IPS-15b (cell line): Measurements from ENCODE around the gene PARD3B.

ENCODE experiments used
- H3K27me3 ChIP-seq: one replicate; pipeline ENCODE4 v1.6.1; 2013; ENCODE audit warnings: low read length; ENCODE audit not compliant: control insufficient read depth, insufficient read depth
- H3K36me3 ChIP-seq: one replicate; pipeline ENCODE4 v1.6.1; 2013; ENCODE audit warnings: low read length; ENCODE audit not compliant: control insufficient read depth, insufficient read depth
- H3K4me1 ChIP-seq: one replicate; pipeline ENCODE4 v1.6.1; 2013; ENCODE audit warnings: mild to moderate bottlenecking, low read length; ENCODE audit not compliant: control insufficient read depth, insufficient read depth
- H3K4me3 ChIP-seq: one replicate; pipeline ENCODE4 v1.5.1; 2013; ENCODE audit warnings: low read depth, low read length
- H3K9ac ChIP-seq: one replicate; pipeline ENCODE4 v1.6.1; 2013; ENCODE audit warnings: low read depth, mild to moderate bottlenecking, low read length
- H3K9me3 ChIP-seq: one replicate; pipeline ENCODE4 v1.6.1; 2013; ENCODE audit warnings: mild to moderate bottlenecking, low read length; ENCODE audit not compliant: control insufficient read depth, insufficient read depth

PARD3B gene

GRCh38 chr2:205658572-205658971 lies 1113.3 kb downstream of the PARD3B start:
- no peaks in the 10 kb centered on the region for H3K4me1 ChIP-seq
- no peak overlapping the region for H3K9ac ChIP-seq
- no peaks in the 10 kb centered on the region for H3K36me3 ChIP-seq
- H3K9me3 ChIP-seq: no peaks in the 10 kb centered on the region
- no peak overlapping the region for H3K4me3 ChIP-seq
- H3K27me3 ChIP-seq: no peaks in the 10 kb centered on the region

- H3K9me3 ChIP-seq: no peaks in the 10 kb centered on the region
- no peak overlapping the region for H3K4me3 ChIP-seq
- H3K4me1 ChIP-seq: no peaks in the 10 kb centered on the region
- H3K36me3 ChIP-seq: no peaks in the 10 kb centered on the region
- H3K27me3 ChIP-seq: no peaks in the 10 kb centered on the region
- H3K9ac ChIP-seq: no peak overlapping the region
These were observed 1114.6 kb downstream of the PARD3B start for GRCh38 chr2:205659922-205660321.

GRCh38 chr2:205660521-205661124 lies 1115.3 kb downstream of the PARD3B start:
- no peaks in the 10 kb centered on the region for H3K9me3 ChIP-seq
- H3K27me3 ChIP-seq: no peaks in the 10 kb centered on the region
- H3K4me1 ChIP-seq: no peaks in the 10 kb centered on the region
- H3K9ac ChIP-seq: no peak overlapping the region
- no peak overlapping the region for H3K4me3 ChIP-seq
- H3K36me3 ChIP-seq: no peaks in the 10 kb centered on the region

GRCh38 chr2:205661281-205661680 lies 1116.0 kb downstream of the PARD3B start:
- Histone ChIP-seq H3K9ac (no peak overlapping the region), H3K4me3 (no peak overlapping the region), H3K36me3 (no peaks in the 10 kb centered on the region), H3K4me1 (no peaks in the 10 kb centered on the region), H3K27me3 (no peaks in the 10 kb centered on the region), H3K9me3 (no peaks in the 10 kb centered on the region)

GRCh38 chr2:205662206-205662965 lies 1117.1 kb downstream of the PARD3B start:
- no peaks in the 10 kb centered on the region for H3K36me3 ChIP-seq
- H3K4me1 ChIP-seq: no peaks in the 10 kb centered on the region
- no peak overlapping the region for H3K9ac ChIP-seq
- H3K4me3 ChIP-seq: no peak overlapping the region
- no peaks in the 10 kb centered on the region for H3K9me3 ChIP-seq
- H3K27me3 ChIP-seq: no peaks in the 10 kb centered on the region

- peaks cover 7% of the 10 kb centered on the region for H3K4me1 ChIP-seq
- H3K36me3 ChIP-seq: no peaks in the 10 kb centered on the region
- no peaks in the 10 kb centered on the region for H3K27me3 ChIP-seq
- no peak overlapping the region for H3K9ac ChIP-seq
- H3K9me3 ChIP-seq: no peaks in the 10 kb centered on the region
- H3K4me3 ChIP-seq: no peak overlapping the region
These were observed 1120.5 kb downstream of the PARD3B start for GRCh38 chr2:205665791-205666190.
